Lung (tissue), 12 donors: Measurements from ENCODE around the gene STATH. TPM values are rescaled to one million over a fixed set of nuclear protein-coding genes. Genes with fewer than 3 reads are reported as not detected.
"Not testable (repeated sequence)": the region's sequence is repeated elsewhere in the genome, so short reads cannot be mapped to it uniquely, and the experiment has no call there.

ENCODE experiments used
- ATAC-seq: fragments of 200-7000 bp; cut with Tn5 transposase; one replicate; pipeline ENCODE4 v1.9.1; 2020; ENCODE audit warnings: moderate number of reproducible peaks; ENCODE audit not compliant: insufficient read depth, low FRiP score
- DNase-seq, 3 donors: peaks; one replicate each; pipeline ENCODE4 v3.0.0-alpha.2; 2013 to 2017
- H3K27ac ChIP-seq, 2 donors: one replicate each; pipeline ENCODE4 v1.5.1; 2013; ENCODE audit warnings: mild to moderate bottlenecking in 2 of 2, moderate library complexity in 2 of 2, control low read depth in 1 of 2, inconsistent platforms in 1 of 2, low read depth in 1 of 2, low read length in 1 of 2
- H3K27me3 ChIP-seq, 3 donors: one replicate each; pipeline ENCODE4 v1.5.1; 2013; ENCODE audit warnings: low read length in 2 of 3; ENCODE audit not compliant: control insufficient read depth in 3 of 3, insufficient read depth in 3 of 3
- H3K36me3 ChIP-seq, 4 donors: one replicate each; pipeline ENCODE4 v1.5.1; 2013; ENCODE audit warnings: low read length in 4 of 4, mild to moderate bottlenecking in 1 of 4, moderate library complexity in 1 of 4; ENCODE audit not compliant: control insufficient read depth in 4 of 4, insufficient read depth in 4 of 4
- H3K4me1 ChIP-seq, 5 donors: one replicate each; pipeline ENCODE4 v1.5.1; 2013; ENCODE audit warnings: low read length in 5 of 5, mild to moderate bottlenecking in 2 of 5, moderate library complexity in 1 of 5; ENCODE audit not compliant: control insufficient read depth in 5 of 5, insufficient read depth in 5 of 5
- H3K4me3 ChIP-seq: one replicate; pipeline ENCODE4 v1.5.1; 2013; ENCODE audit warnings: mild to moderate bottlenecking, control low read depth, moderate library complexity
- H3K9ac ChIP-seq, 2 donors: one replicate each; pipeline ENCODE4 v1.5.1; 2013; ENCODE audit warnings: low read length in 2 of 2, control low read depth in 1 of 2; ENCODE audit not compliant: insufficient read depth in 1 of 2
- H3K9me3 ChIP-seq, 4 donors: one replicate each; pipeline ENCODE4 v1.5.1; 2013; ENCODE audit warnings: low read length in 3 of 4, mild to moderate bottlenecking in 1 of 4, moderate library complexity in 1 of 4; ENCODE audit not compliant: control insufficient read depth in 4 of 4, insufficient read depth in 3 of 4
- CTCF ChIP-seq: IDR thresholded peaks from 2 replicates; pipeline ENCODE4 v1.5.1; 2012; ENCODE audit warnings: mild to moderate bottlenecking; ENCODE audit errors: control extremely low read depth, extremely low read depth
- WGBS, 2 donors: extraction: QIAGEN DNeasy Blood & Tissue Kit; methylation state at CpG; one replicate each; pipeline ENCODE4 v1.1.7; 2013; 5-methylcytosine and 5-hydroxymethylcytosine counted together
- polyA plus RNA-seq, 2 donors: library from polyadenylated mRNA; stranded (reverse); fragments of 200-250 nt; gene quantifications; one replicate each; pipeline ENCODE4 v1.2.1, GENCODE V29; 2013
- total RNA-seq, 2 donors: library from RNA; depleted of rRNA in 1 of 2; stranded (reverse); fragments of >200 nt in 1 of 2; gene quantifications; one replicate each; pipeline ENCODE4 v1.2.1, GENCODE V29; 2014 to 2021
- donor health status: control.
- donor health status: control.
- donor health status: Bipolar disorder and iron deficiency.
- donor health status: healthy.
- donor health status: DM: yes; HTN: yes; CAD: no.

The STATH gene
- total and polyA plus RNA-seq, 4 donors: not detected

DNA sequence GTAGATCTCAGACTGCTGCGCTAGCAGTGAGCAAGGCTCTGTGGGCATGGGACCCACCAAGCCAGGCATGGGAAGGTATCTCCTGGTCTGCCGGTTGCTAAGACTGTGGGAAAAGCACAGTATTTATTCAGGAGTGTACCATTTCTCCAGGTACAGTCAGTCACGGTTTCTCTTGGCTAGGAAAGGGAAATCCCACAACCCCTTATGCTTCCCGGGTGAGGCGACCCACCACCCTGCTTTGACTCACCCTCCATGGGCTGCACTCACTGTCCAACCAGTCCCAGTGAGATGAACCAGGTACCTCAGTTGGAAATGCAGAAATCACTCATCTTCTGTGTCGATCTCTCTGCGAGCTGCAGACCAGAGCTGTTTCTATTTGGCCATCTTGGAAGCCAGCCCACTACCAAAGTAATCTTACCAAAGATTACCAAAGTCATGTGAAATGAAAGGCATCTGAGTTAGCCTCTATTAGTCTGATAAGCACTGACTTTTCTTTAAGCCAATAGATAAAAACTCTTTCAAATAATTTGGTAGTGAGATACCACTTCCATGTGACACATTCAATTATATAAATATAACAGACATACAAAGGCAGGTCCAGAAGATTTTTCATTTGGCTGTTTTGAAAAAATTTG, 46.0 kb downstream of the STATH start:
- WGBS, 2 donors: 79 to 91% methylated on average over 7 of the region's 7 CpGs

DNA sequence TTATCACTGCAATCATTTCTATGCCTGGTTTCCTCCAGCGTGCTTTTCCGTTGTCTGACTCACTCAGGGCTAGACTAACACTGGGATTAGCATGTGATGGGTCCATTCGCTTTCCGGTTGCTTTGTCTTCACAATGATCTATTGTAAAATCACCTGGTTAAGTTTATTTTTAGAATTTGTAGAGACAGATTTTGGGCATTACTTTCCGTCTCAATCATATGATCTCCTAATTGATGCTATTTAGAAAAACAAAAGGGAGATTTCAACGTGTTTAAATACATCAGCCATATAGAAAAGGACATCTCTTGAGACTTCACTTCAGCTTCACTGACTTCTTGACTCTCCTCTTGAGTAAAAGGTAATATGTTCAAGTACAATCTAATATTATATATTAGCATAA, 54.4 kb downstream of the STATH start, which contains the start of gene HTN1:
Gene HTN1, plus strand, starts transcription at position 301 of the 400 bp plus-strand sequence. CDS start 2,639 bp downstream, outside the sequence.
- not testable (repeated sequence) for H3K27me3 ChIP-seq, H3K9me3 ChIP-seq, H3K27ac ChIP-seq, ATAC-seq, H3K4me1 ChIP-seq, H3K36me3 ChIP-seq, H3K9ac ChIP-seq, H3K4me3 ChIP-seq, DNase-seq
- WGBS, 2 donors: 78 to 81% methylated on average over 4 to 5 of the region's 6 CpGs

More for the DNA sequence above, 46.0 kb downstream of the STATH start:
- peaks cover 0 to 8% (median 1%) of the 10 kb centered on the region in 4 donors for H3K9me3 ChIP-seq
- H3K4me1 ChIP-seq: no peaks in the 10 kb centered on the region
- no peak for DNase-seq
- TF ChIP-seq CTCF: no peak
- no peak overlapping the region for H3K9ac ChIP-seq
- H3K27me3 ChIP-seq: no peaks in the 10 kb centered on the region
- H3K27ac ChIP-seq: no peak overlapping the region
- no peak for ATAC-seq
- no peaks in the 10 kb centered on the region for H3K36me3 ChIP-seq
- H3K4me3 ChIP-seq: no peak overlapping the region

Other genes starting within 250 kb of the STATH start
- gene SULT1B1, start 235.3 kb upstream of the STATH start, total RNA-seq: 10 to 100 TPM in 1 of 2 donors, 1 to 10 TPM in 1; 4.7 to 11.0 TPM
- 1 to 10 TPM; 1.0 to 7.3 TPM for gene SULT1B1, start 235.3 kb upstream of the STATH start, polyA plus RNA-seq
- gene SULT1E1, start 135.8 kb upstream of the STATH start, total RNA-seq: 100 to 1,000 TPM in 1 of 2 donors, 1 to 10 TPM in 1; 3.2 to 146 TPM
- 1 to 10 TPM in 1 of 2 donors, under 1 TPM in 1; 0.39 to 4.1 TPM for gene SULT1E1, start 135.8 kb upstream of the STATH start, polyA plus RNA-seq
- gene CSN1S1, start 64.9 kb upstream of the STATH start, total RNA-seq: not detected
- gene CSN1S1, start 64.9 kb upstream of the STATH start, polyA plus RNA-seq: under 1 TPM in 1 of 2 donors, not detected in 1; 0.09 TPM
- not detected for gene CSN2, start 30.2 kb upstream of the STATH start, total RNA-seq
- not detected for gene CSN2, start 30.2 kb upstream of the STATH start, polyA plus RNA-seq
- gene HTN3, start 32.5 kb downstream of the STATH start, total RNA-seq: not detected
- gene HTN3, start 32.5 kb downstream of the STATH start, polyA plus RNA-seq: not detected
- not detected for gene HTN1, start 54.5 kb downstream of the STATH start, total RNA-seq
- not detected for gene HTN1, start 54.5 kb downstream of the STATH start, polyA plus RNA-seq
- not detected for gene PRR27, start 158.3 kb downstream of the STATH start, total RNA-seq
- not detected for gene PRR27, start 158.3 kb downstream of the STATH start, polyA plus RNA-seq
- gene ODAM, start 199.8 kb downstream of the STATH start, total RNA-seq: 1 to 10 TPM; 2.4 to 8.8 TPM
- 1 to 10 TPM; 1.6 to 3.2 TPM for gene ODAM, start 199.8 kb downstream of the STATH start, polyA plus RNA-seq
- 1 to 10 TPM in 1 of 2 donors, not detected in 1; 6.0 TPM for gene FDCSP, start 230.2 kb downstream of the STATH start, total RNA-seq
- gene FDCSP, start 230.2 kb downstream of the STATH start, polyA plus RNA-seq: under 1 TPM in 1 of 2 donors, not detected in 1; 0.87 TPM
- not detected for gene CSN3, start 246.6 kb downstream of the STATH start, total RNA-seq
- gene CSN3, start 246.6 kb downstream of the STATH start, polyA plus RNA-seq: not detected